CD4-positive, alpha-beta T cell (primary cell): ENCODE measurements around the gene LBR. TPM values are rescaled to one million over a fixed set of nuclear protein-coding genes. Genes with fewer than 3 reads are reported as not detected.

ENCODE experiments used
- ATAC-seq: fragments of 200-7000 bp; cut with Tn5 transposase; one replicate; pipeline ENCODE4 v1.10.0; 2022; ENCODE audit warnings: mild to moderate bottlenecking; ENCODE audit not compliant: poor library complexity
- CTCF ChIA-PET: fragments of 350-600 bp; sonication (Branson Sonifier 250); formaldehyde crosslinking; loops from one replicate; lab custom pipeline; 2021; ENCODE audit warnings: antibody characterized with exemption, inconsistent platforms; lab: Charles Lee
- POLR2A ChIA-PET: fragments of 350-600 bp; sonication (Branson Sonifier 250); formaldehyde crosslinking; loops from one replicate; lab custom pipeline; 2021; ENCODE audit warnings: antibody characterized with exemption, inconsistent platforms; lab: Charles Lee
- DNase-seq, 14 experiments: peaks; one replicate each; pipeline ENCODE4 v3.0.0-alpha.2; 2013 to 2020; ENCODE audit warnings: mixed read lengths in 2 of 14
- H3K27ac ChIP-seq, 2 donors: one replicate each; pipeline versions ENCODE4 v1.5.1 to v1.7.0; 2013; ENCODE audit warnings: low read length in 2 of 2, low read depth in 1 of 2, mild to moderate bottlenecking in 1 of 2
- H3K27me3 ChIP-seq, 2 experiments: 1 replicate in 1 of 2; 2 replicates in 1 of 2; pipeline versions ENCODE4 v1.6.1 to v1.7.0; 2013; ENCODE audit warnings: low read length in 2 of 2, control low read depth in 1 of 2, mild to moderate bottlenecking in 1 of 2, moderate library complexity in 1 of 2; ENCODE audit not compliant: insufficient read depth in 2 of 2, control insufficient read depth in 1 of 2
- H3K36me3 ChIP-seq: one replicate; pipeline ENCODE4 v1.6.1; 2013; ENCODE audit warnings: low read length, control low read depth; ENCODE audit not compliant: insufficient read depth
- H3K4me1 ChIP-seq: one replicate; pipeline ENCODE4 v1.6.1; 2013; ENCODE audit warnings: low read length, control low read depth; ENCODE audit not compliant: insufficient read depth
- H3K4me3 ChIP-seq: one replicate; pipeline ENCODE4 v1.5.1; 2013; ENCODE audit warnings: mild to moderate bottlenecking, low read length, moderate library complexity
- H3K9me3 ChIP-seq, 2 experiments: 1 replicate in 1 of 2; 2 replicates in 1 of 2; pipeline versions ENCODE4 v1.6.1 to v1.7.0; 2013; ENCODE audit warnings: low read length in 2 of 2, mild to moderate bottlenecking in 2 of 2, control low read depth in 1 of 2, moderate library complexity in 1 of 2; ENCODE audit not compliant: control insufficient read depth in 1 of 2, insufficient read depth in 1 of 2
- H3K27ac Mint-ChIP-seq: one replicate; pipeline ENCODE4 v1.8.0; 2020; ENCODE audit warnings: mixed read lengths
- H3K27me3 Mint-ChIP-seq: one replicate; pipeline ENCODE4 v1.8.0; 2021; ENCODE audit warnings: mixed read lengths
- H3K36me3 Mint-ChIP-seq: one replicate; pipeline ENCODE4 v1.8.0; 2021; ENCODE audit warnings: low read depth, mixed read lengths
- H3K4me1 Mint-ChIP-seq: one replicate; pipeline ENCODE4 v1.8.0; 2021; ENCODE audit warnings: low read depth, mixed read lengths
- H3K4me3 Mint-ChIP-seq: one replicate; pipeline ENCODE4 v1.8.0; 2020; ENCODE audit warnings: mild to moderate bottlenecking, mixed read lengths
- H3K9me3 Mint-ChIP-seq: one replicate; pipeline ENCODE4 v1.8.0; 2020; ENCODE audit warnings: mixed read lengths
- intact Hi-C, 2 experiments: fragments of 100-400 bp; cut with DNase I in 1 of 2; cut with micrococcal nuclease in 1 of 2; formaldehyde crosslinking; loops; one replicate each; pipeline versions ENCODE4 v1.15.1 to v1.9.0; 2023 to 2025; cut with DNase I, micrococcal nuclease
- polyA plus RNA-seq, 2 donors: library from polyadenylated mRNA; unstranded; fragments of 120-200 nt; gene quantifications; one replicate each; pipeline ENCODE4 v1.2.1, GENCODE V29; 2013
- total RNA-seq, 174 experiments: library from RNA in 2 of 174; stranded (reverse) in 2 of 174; gene quantifications; one replicate each; pipeline ENCODE4 v1.2.3 and lab custom pipeline; 2021 to 2026
- TF ChIP-seq, protein P1 (sequence below): fragments of 200-600 bp; IDR thresholded peaks from one replicate; pipeline ENCODE4 v1.8.0; 2022; ENCODE audit warnings: antibody characterized with exemption, mild to moderate bottlenecking

The LBR gene
- total RNA-seq (100 to 1,000 TPM; 118 to 129 TPM), total RNA-seq (lab: John Stamatoyannopoulos, UW) (89.4 to 287 (median 181) reads per million in 172 experiments)
- 82.9 TPM for polyA plus RNA-seq (2013, experiment 1 of 2)
- 83.9 TPM for polyA plus RNA-seq (2013, experiment 2 of 2)

DNA sequence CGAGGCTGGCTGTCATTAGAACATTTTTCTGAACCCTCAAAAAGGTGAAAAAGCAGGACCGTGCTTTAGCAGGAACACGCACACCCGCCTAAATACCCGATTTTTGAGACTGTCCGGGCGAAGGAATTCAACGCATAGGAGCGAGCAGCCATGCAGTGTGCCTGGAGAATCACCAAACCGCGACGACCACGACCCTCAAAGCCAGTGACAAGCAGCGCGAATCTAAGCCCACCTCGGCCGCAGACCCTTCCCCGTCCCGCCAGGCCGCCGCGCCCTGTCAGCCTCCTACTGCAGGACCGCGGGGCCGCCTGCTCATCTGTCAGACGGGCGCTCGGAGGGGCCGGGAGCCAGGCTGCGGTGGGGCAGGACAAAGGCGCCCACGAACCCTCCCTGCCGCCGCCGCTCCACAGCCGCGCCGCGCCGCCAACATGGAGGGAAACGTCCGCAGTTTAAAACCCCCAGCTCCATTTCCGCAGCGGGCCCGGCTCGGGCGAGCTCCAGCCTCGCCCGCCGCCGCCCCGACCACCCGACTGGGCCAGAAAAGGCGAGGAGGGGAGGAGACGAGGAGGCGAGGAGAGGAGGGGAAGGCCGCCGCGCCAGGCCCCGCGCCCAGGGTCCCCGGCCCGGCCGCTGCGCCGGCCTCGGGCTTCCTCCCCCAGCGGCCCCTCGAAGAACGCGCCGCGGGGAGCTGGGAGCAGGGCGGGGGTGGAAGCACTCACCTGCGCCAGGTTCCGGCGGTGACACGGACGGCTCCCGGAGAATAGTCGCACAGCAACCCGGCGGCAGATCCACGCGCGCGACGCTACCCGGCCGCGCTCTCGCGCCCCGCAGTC is at the start of gene LBR:
Gene LBR, minus strand, starts transcription at position 804 of the 833 bp plus-strand sequence. CDS start 3,963 bp downstream, outside the sequence.
- H3K4me3 Mint-ChIP-seq: peak within 1 kb of the TSS; percentile 90
- CTCF ChIA-PET: interaction anchor here (0.9 to 1.9 kb wide), 3 partner anchors 14 to 350 kb away, joined by 3 to 5 read pairs (median 5); partner anchors contain the start of gene SRP9
- intact Hi-C loops: loop anchor here (1.0 to 10.0 kb wide), 11 partner anchors 18 to 1583 kb away; partner anchors contain the start of genes FBXO28 (in 1 of the 2), H3-3A (in 1 of the 2), PYCR2 (in 1 of the 2) and SDE2 (in 1 of the 2)
- Histone ChIP-seq H3K27ac (peak within 1 kb of the TSS; percentile 84 to 85), H3K27me3 (no peaks in the 10 kb centered on the region), H3K9me3 (no peaks in the 10 kb centered on the region), H3K4me3 (peak within 1 kb of the TSS; percentile 94), H3K4me1 (peaks cover 34% of the 10 kb centered on the region), H3K36me3 (peaks cover 10% of the 10 kb centered on the region)
- no peaks in the 10 kb centered on the region for H3K27me3 Mint-ChIP-seq
- TF ChIP-seq, protein P1, sequence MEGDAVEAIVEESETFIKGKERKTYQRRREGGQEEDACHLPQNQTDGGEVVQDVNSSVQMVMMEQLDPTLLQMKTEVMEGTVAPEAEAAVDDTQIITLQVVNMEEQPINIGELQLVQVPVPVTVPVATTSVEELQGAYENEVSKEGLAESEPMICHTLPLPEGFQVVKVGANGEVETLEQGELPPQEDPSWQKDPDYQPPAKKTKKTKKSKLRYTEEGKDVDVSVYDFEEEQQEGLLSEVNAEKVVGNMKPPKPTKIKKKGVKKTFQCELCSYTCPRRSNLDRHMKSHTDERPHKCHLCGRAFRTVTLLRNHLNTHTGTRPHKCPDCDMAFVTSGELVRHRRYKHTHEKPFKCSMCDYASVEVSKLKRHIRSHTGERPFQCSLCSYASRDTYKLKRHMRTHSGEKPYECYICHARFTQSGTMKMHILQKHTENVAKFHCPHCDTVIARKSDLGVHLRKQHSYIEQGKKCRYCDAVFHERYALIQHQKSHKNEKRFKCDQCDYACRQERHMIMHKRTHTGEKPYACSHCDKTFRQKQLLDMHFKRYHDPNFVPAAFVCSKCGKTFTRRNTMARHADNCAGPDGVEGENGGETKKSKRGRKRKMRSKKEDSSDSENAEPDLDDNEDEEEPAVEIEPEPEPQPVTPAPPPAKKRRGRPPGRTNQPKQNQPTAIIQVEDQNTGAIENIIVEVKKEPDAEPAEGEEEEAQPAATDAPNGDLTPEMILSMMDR: peak; percentile 12
- DNase-seq (peak in 5 of 14 experiments; percentile 17 to 50 (median 24)), ATAC-seq (no peak)
- H3K36me3 Mint-ChIP-seq: peaks cover 37% of the 10 kb centered on the region
- H3K27ac Mint-ChIP-seq: peak within 1 kb of the TSS; percentile 84
- no peaks in the 10 kb centered on the region for H3K9me3 Mint-ChIP-seq
- POLR2A ChIA-PET: interaction anchor here (0.8 to 8.1 kb wide), 18 partner anchors 9 to 1513 kb away, joined by 3 to 280 read pairs (median 6); partner anchors contain the start of genes COQ8A, H3-3A, PYCR2 and SDE2
- H3K4me1 Mint-ChIP-seq: peaks cover 56% of the 10 kb centered on the region

DNA sequence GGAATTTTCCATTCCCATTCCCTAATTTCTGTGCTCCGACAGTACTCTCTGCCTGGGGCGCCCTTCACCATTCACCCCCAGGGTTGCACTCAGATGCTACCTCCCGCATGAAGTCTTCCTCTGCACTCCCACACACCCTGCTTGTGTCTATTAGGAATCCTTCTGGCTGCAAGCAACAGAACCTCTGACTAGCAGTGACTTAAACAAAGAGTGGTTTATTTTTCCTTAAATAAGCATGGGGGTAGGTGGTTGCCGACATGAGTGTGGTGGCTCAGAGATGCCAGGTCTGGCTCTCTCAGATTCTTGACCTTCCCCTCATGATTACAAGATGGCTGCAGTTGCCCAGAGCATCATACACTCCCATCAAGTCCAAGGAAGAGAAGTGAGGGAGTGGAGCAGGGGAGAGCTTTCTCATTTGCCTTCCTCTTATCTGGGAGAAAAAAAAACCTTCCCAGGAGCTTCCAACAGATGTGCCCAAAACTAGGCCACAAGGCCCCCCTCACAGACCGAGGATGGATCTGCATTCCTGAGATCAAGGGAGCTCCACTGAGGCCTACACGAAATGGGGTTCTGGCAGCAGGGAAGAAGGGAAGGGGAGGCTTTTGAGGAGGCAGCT is 49.6 kb upstream of the LBR start:
- TF ChIP-seq, protein P1: no peak
- ATAC-seq: no peak
- DNase-seq: no peak
- CTCF ChIA-PET: interaction anchor here (0.6 to 1.4 kb wide), 2 partner anchors 8 to 510 kb away, joined by 3 read pairs; no protein-coding TSS in a partner anchor
- Histone ChIP-seq H3K36me3 (no peaks in the 10 kb centered on the region), H3K9me3 (no peaks in the 10 kb centered on the region), H3K27me3 (no peaks in the 10 kb centered on the region), H3K4me3 (no peak overlapping the region), H3K27ac (no peak overlapping the region), H3K4me1 (peaks cover 57% of the 10 kb centered on the region)
- intact Hi-C loops: loop anchor here in 1 of 2 experiments (5.0 kb wide), 3 partner anchors 300 to 645 kb away; partner anchors contain the start of gene SRP9
- Mint-ChIP-seq H3K36me3 (no peaks in the 10 kb centered on the region), H3K4me3 (no peak overlapping the region), H3K27ac (peak overlapping the region; percentile 27), H3K4me1 (peaks cover 42% of the 10 kb centered on the region), H3K9me3 (no peaks in the 10 kb centered on the region), H3K27me3 (no peaks in the 10 kb centered on the region)
- POLR2A ChIA-PET: interaction anchor here (0.8 to 2.2 kb wide), 5 partner anchors 9 to 420 kb away, joined by 3 to 13 read pairs (median 4); partner anchors contain the start of genes SRP9 and TMEM63A

DNA sequence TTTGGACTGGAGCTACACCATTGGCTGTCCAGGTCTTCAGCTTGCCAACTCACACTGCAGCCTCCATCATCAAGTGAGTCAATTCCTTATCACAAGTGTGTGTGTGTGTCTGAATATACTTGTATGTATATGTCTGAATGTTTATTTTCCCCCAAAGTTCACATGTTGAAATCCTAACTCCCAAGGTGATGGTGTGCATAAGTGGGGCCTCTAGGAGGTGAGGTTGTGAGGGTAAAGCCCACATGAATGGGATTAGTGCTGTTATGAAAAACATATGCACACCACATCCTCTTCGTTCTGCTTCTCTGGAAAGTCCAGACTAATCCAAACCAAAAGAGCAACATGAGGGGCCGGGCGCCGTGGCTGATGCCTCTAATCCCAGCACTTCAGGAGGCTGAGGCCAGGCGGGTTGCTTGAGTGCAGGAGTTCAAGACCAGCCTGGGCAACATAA is 48.7 kb upstream of the LBR start:
- Histone ChIP-seq H3K27ac (no peak overlapping the region), H3K36me3 (no peaks in the 10 kb centered on the region), H3K4me1 (peaks cover 57% of the 10 kb centered on the region), H3K27me3 (no peaks in the 10 kb centered on the region), H3K9me3 (no peaks in the 10 kb centered on the region), H3K4me3 (no peak overlapping the region)
- no peak for ATAC-seq
- Mint-ChIP-seq H3K36me3 (no peaks in the 10 kb centered on the region), H3K27me3 (no peaks in the 10 kb centered on the region), H3K9me3 (no peaks in the 10 kb centered on the region), H3K27ac (peak overlapping the region; percentile 6), H3K4me1 (peaks cover 42% of the 10 kb centered on the region), H3K4me3 (peak overlapping the region; percentile 49)
- TF ChIP-seq, protein P1: no peak
- intact Hi-C loops: loop anchor here in 1 of 2 experiments (5.0 kb wide), 3 partner anchors 301 to 646 kb away; partner anchors contain the start of gene SRP9
- CTCF ChIA-PET: interaction anchor here (0.6 to 1.4 kb wide), 2 partner anchors 9 to 511 kb away, joined by 3 read pairs; no protein-coding TSS in a partner anchor
- no peak for DNase-seq
- POLR2A ChIA-PET: interaction anchor here (0.8 to 1.3 kb wide), 3 partner anchors 8 to 421 kb away, joined by 3 read pairs; no protein-coding TSS in a partner anchor
